Measurements from ENCODE around the gene ARRB1.

GRCh38 chr11:75346912-75347647 is 4.4 kb downstream of the ARRB1 start:
- TF ChIP-seq MTF1 (CRISPR knock-in tag; IDR thresholded peaks at IDR 0.05) = no peak
- TF ChIP-seq PHF8 (CRISPR knock-in tag; IDR thresholded peaks at IDR 0.05) = no peak
- TF ChIP-seq ETS1 (CRISPR knock-in tag; IDR thresholded peaks at IDR 0.05) = no peak
- no peak for TF ChIP-seq FUBP1 (CRISPR knock-in tag; IDR thresholded peaks at IDR 0.05; ENCODE audit: borderline replicate concordance)
- no peak for TF ChIP-seq MED8 (CRISPR knock-in tag; IDR thresholded peaks at IDR 0.05; ENCODE audit: insufficient replicate concordance)
- no peak for TF ChIP-seq REST (IDR thresholded peaks at IDR 0.05; ENCODE audit: borderline replicate concordance in 1 of 2, low read depth in 1 of 2, low read length in 2 of 2)
- TF ChIP-seq THAP7 (CRISPR knock-in tag; IDR thresholded peaks at IDR 0.05) = no peak
- no peak for TF ChIP-seq CEBPB (IDR thresholded peaks at IDR 0.05; ENCODE audit: borderline replicate concordance, low read depth, low read length)
- no peak for TF ChIP-seq ZFP1 (CRISPR knock-in tag; IDR thresholded peaks at IDR 0.05)
- TF ChIP-seq PCBP2 (optimal IDR thresholded peaks at IDR 0.05; ENCODE audit: low read depth, low read length, poor library complexity, severe bottlenecking) = no peak
- no peak for TF ChIP-seq FOSL1 (CRISPR knock-in tag; IDR thresholded peaks at IDR 0.05; ENCODE audit: borderline replicate concordance)
- TF ChIP-seq U2AF1 (optimal IDR thresholded peaks at IDR 0.05; ENCODE audit: low read depth, low read length) = no peak
- no peak for TF ChIP-seq ZKSCAN1 (IDR thresholded peaks at IDR 0.05; ENCODE audit: low read length)
- TF ChIP-seq GABPA (IDR thresholded peaks at IDR 0.05; ENCODE audit: low read depth, low read length) = no peak
- no peak for TF ChIP-seq GABPA (CRISPR knock-in tag; IDR thresholded peaks at IDR 0.05; ENCODE audit: low read depth)
